ENCODE results near the gene PRM2.

The PRM2 gene

DNA sequence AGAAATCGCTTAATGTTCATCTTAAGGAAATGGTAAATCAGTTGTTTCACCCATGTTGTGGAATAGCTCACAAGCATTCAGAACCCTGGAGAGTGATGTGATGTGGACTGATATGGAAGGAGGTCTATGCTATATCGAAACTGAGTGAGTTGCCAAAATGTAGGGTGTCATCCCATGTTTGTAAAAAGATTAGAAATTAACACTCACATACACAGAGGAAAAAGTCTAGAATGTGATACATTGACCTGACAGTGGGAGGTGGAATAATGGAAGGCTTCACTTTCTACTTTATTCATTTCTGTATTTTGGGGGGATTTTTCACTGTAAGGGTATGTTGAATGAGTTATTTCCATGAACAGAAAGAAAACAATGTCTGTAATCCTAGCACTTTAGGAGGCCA lies 9.6 kb upstream of the PRM2 start:
- no peak overlapping the region for H2AFZ ChIP-seq (ENCODE audit: low read depth, low read length, severe bottlenecking)
- no peaks in the 10 kb centered on the region for H4K20me1 ChIP-seq (ENCODE audit: low read depth, low read length)
- H3K36me3 ChIP-seq (ENCODE audit: low read length) = no peaks in the 10 kb centered on the region
- no peaks in the 10 kb centered on the region for H3K9me3 ChIP-seq (ENCODE audit: insufficient read depth, low read length)
- no peak overlapping the region for H3K27ac ChIP-seq (ENCODE audit: low read depth, low read length)
- no peak for TF ChIP-seq EZH2phosphoT487 (conservative IDR thresholded peaks at IDR 0.05; ENCODE audit: low read length)
- TF ChIP-seq, protein P1, sequence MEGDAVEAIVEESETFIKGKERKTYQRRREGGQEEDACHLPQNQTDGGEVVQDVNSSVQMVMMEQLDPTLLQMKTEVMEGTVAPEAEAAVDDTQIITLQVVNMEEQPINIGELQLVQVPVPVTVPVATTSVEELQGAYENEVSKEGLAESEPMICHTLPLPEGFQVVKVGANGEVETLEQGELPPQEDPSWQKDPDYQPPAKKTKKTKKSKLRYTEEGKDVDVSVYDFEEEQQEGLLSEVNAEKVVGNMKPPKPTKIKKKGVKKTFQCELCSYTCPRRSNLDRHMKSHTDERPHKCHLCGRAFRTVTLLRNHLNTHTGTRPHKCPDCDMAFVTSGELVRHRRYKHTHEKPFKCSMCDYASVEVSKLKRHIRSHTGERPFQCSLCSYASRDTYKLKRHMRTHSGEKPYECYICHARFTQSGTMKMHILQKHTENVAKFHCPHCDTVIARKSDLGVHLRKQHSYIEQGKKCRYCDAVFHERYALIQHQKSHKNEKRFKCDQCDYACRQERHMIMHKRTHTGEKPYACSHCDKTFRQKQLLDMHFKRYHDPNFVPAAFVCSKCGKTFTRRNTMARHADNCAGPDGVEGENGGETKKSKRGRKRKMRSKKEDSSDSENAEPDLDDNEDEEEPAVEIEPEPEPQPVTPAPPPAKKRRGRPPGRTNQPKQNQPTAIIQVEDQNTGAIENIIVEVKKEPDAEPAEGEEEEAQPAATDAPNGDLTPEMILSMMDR (IDR thresholded peaks at IDR 0.05; ENCODE audit: insufficient read depth, low read length, poor library complexity, severe bottlenecking) = no peak
- no peaks in the 10 kb centered on the region for H3K27me3 ChIP-seq (ENCODE audit: low read length)
- H3K9ac ChIP-seq (ENCODE audit: low read length) = no peak overlapping the region
- no peaks in the 10 kb centered on the region for H3K9me2 ChIP-seq (replicated peaks; ENCODE audit: insufficient read depth, low read length)
- no peaks in the 10 kb centered on the region for H3F3A ChIP-seq (ENCODE audit: insufficient read depth)
- H3K4me2 ChIP-seq (ENCODE audit: low read depth, low read length, poor library complexity, severe bottlenecking) = no peak overlapping the region
- H3K79me2 ChIP-seq (ENCODE audit: insufficient read depth, low read length) = no peaks in the 10 kb centered on the region
- no peak overlapping the region for H3K4me3 ChIP-seq (ENCODE audit: insufficient read depth, low read length, poor library complexity, severe bottlenecking)

DNA sequence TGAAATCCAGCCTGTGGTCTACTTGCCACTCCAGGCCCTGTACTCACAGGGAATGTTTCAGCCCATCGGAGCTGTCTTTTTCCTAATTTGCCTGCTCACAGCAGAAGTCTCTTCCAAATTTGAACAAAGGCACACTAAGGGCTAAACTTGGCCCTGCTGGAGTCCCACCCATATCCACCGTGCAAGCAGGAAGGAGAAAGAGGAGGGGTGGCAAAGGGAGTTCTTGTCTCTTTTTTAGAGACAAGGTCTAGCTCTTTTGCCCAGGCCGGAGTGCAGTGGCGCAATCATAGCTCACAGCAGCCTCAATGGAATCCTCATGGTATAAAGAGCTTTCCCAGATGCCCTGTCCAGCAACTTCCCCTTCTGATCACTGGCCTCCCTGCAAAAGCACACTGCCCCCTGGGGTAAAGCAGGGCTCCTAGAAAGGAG lies 7.6 kb upstream of the PRM2 start:
- Histone ChIP-seq H3K27me3 (ENCODE audit: low read length) (no peaks in the 10 kb centered on the region), H3K36me3 (ENCODE audit: low read length) (no peaks in the 10 kb centered on the region), H3K4me2 (ENCODE audit: low read depth, low read length, poor library complexity, severe bottlenecking) (no peak overlapping the region), H3F3A (ENCODE audit: insufficient read depth) (no peaks in the 10 kb centered on the region), H3K4me3 (ENCODE audit: insufficient read depth, low read length, poor library complexity, severe bottlenecking) (no peak overlapping the region), H2AFZ (ENCODE audit: low read depth, low read length, severe bottlenecking) (no peak overlapping the region), H3K9ac (ENCODE audit: low read length) (no peak overlapping the region), H3K27ac (ENCODE audit: low read depth, low read length) (no peak overlapping the region), H4K20me1 (ENCODE audit: low read depth, low read length) (no peaks in the 10 kb centered on the region), H3K79me2 (ENCODE audit: insufficient read depth, low read length) (no peaks in the 10 kb centered on the region), H3K9me2 (replicated peaks; ENCODE audit: insufficient read depth, low read length) (no peaks in the 10 kb centered on the region), H3K9me3 (ENCODE audit: insufficient read depth, low read length) (no peaks in the 10 kb centered on the region)
- TF ChIP-seq, protein P1 (IDR thresholded peaks at IDR 0.05; ENCODE audit: insufficient read depth, low read length, poor library complexity, severe bottlenecking) = no peak
- TF ChIP-seq EZH2phosphoT487 (conservative IDR thresholded peaks at IDR 0.05; ENCODE audit: low read length) = no peak

DNA sequence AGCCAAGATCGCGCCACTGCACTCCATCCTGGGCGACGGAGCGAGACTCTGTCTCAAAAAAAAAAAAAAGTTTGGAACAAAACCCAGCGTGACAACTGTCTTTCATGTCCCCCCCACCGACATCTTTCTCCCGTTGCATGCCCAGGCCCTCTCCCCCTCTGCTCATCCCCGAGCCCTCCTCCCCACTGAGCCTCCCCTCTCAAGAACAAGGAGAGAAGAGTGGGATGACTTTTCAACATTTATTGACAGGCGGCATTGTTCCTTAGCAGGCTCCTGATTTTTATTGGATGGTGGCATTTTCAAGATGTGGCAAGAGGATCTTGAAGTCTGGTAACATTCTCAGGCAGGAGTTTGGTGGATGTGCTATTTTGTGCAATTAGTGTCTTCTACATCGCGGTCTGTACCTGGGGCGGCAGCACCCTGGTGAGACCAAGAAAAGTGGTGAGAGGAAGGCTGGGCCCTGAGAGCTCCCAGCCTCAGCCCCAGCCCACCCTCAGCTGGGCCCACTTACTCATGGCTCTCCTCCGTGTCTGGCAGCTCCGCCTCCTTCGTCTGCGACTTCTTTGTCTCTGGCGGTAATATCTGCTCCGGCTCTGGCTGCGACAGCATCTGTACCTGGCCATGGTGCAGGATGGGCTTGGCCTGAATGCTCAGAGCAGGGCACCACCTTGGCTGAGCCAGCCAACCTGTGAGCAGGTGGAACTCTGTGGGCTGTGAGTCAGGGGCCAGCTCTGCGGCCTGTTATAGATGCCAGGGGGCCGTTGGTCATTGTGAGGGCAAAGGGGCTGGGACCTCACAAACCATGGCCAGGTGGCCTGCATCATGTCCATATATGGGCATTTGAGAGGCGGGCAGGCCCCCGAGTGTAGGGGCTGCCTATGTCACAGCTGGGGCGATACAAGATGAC lies 4.6 kb upstream of the PRM2 start, which contains the start of gene PRM1:
PRM1 (minus strand) TSS at position 715 of the 907 bp plus-strand sequence; CDS start at position 623, 92 bp downstream.
- Histone ChIP-seq H3K79me2 (ENCODE audit: insufficient read depth, low read length) (no peaks in the 10 kb centered on the region), H3K27me3 (ENCODE audit: low read length) (no peaks in the 10 kb centered on the region), H3K9me2 (replicated peaks; ENCODE audit: insufficient read depth, low read length) (no peaks in the 10 kb centered on the region), H3K9me3 (ENCODE audit: insufficient read depth, low read length) (no peaks in the 10 kb centered on the region), H3K4me3 (ENCODE audit: insufficient read depth, low read length, poor library complexity, severe bottlenecking) (no peak within 1 kb of the TSS), H4K20me1 (ENCODE audit: low read depth, low read length) (no peaks in the 10 kb centered on the region), H3K9ac (ENCODE audit: low read length) (no peak within 1 kb of the TSS), H3K4me2 (ENCODE audit: low read depth, low read length, poor library complexity, severe bottlenecking) (no peak within 1 kb of the TSS), H3F3A (ENCODE audit: insufficient read depth) (no peaks in the 10 kb centered on the region), H2AFZ (ENCODE audit: low read depth, low read length, severe bottlenecking) (no peak within 1 kb of the TSS), H3K36me3 (ENCODE audit: low read length) (no peaks in the 10 kb centered on the region), H3K27ac (ENCODE audit: low read depth, low read length) (no peak within 1 kb of the TSS)
- no peak for TF ChIP-seq EZH2phosphoT487 (conservative IDR thresholded peaks at IDR 0.05; ENCODE audit: low read length)
- TF ChIP-seq, protein P1 (IDR thresholded peaks at IDR 0.05; ENCODE audit: insufficient read depth, low read length, poor library complexity, severe bottlenecking) = no peak
